ENCODE results near the gene MICU2.

MICU2 gene

GRCh38 chr13:21542563-21542962, 61.4 kb downstream of the MICU2 start:
- no peak for FAIRE-seq

- FAIRE-seq: no peak
These were observed 62.0 kb downstream of the MICU2 start for GRCh38 chr13:21541980-21542379.

GRCh38 chr13:21541271-21541670, 62.7 kb downstream of the MICU2 start:
- no peak for FAIRE-seq

GRCh38 chr13:21539687-21540086, 64.3 kb downstream of the MICU2 start:
- peak; percentile 37 for FAIRE-seq

GRCh38 chr13:21538753-21539152, 65.2 kb downstream of the MICU2 start:
- FAIRE-seq: no peak

- no peak for FAIRE-seq
These were observed 65.7 kb downstream of the MICU2 start for GRCh38 chr13:21538280-21538679.

GRCh38 chr13:21537105-21537504, 66.9 kb downstream of the MICU2 start:
- FAIRE-seq: no peak

- no peak for FAIRE-seq
These were observed 69.2 kb downstream of the MICU2 start for GRCh38 chr13:21534760-21535159.

GRCh38 chr13:21531455-21531854, 72.5 kb downstream of the MICU2 start:
- no peak for FAIRE-seq

- no peak for FAIRE-seq
These were observed 73.3 kb downstream of the MICU2 start for GRCh38 chr13:21530656-21531055.

GRCh38 chr13:21529146-21529893, 74.7 kb downstream of the MICU2 start:
- FAIRE-seq: no peak

- no peak for FAIRE-seq
These were observed 75.4 kb downstream of the MICU2 start for GRCh38 chr13:21528616-21529015.

- FAIRE-seq: no peak
These were observed 77.0 kb downstream of the MICU2 start for GRCh38 chr13:21526707-21527540.

GRCh38 chr13:21522847-21523246, 81.1 kb downstream of the MICU2 start:
- no peak for FAIRE-seq

GRCh38 chr13:21522130-21522529, 81.8 kb downstream of the MICU2 start:
- FAIRE-seq: no peak

- FAIRE-seq: no peak
These were observed 85.3 kb downstream of the MICU2 start for GRCh38 chr13:21518617-21519144.

- no peak for FAIRE-seq
These were observed 86.4 kb downstream of the MICU2 start for GRCh38 chr13:21517576-21517975.

- FAIRE-seq: no peak
These were observed 87.2 kb downstream of the MICU2 start for GRCh38 chr13:21516805-21517204.

- no peak for FAIRE-seq
These were observed 92.1 kb downstream of the MICU2 start for GRCh38 chr13:21511849-21512248.

- FAIRE-seq: no peak
These were observed 99.6 kb downstream of the MICU2 start for GRCh38 chr13:21504379-21504778.

- FAIRE-seq: no peak
These were observed 102.3 kb downstream of the MICU2 start for GRCh38 chr13:21501686-21502085.

- no peak for FAIRE-seq
These were observed 117.6 kb downstream of the MICU2 start for GRCh38 chr13:21486322-21486721.

- FAIRE-seq: no peak
These were observed 120.2 kb downstream of the MICU2 start for GRCh38 chr13:21483748-21484147.

GRCh38 chr13:21481359-21481758, 122.6 kb downstream of the MICU2 start:
- no peak for FAIRE-seq
